Umbilical cord (tissue), 2 donors: ENCODE measurements around the gene ARSJ. TPM values are rescaled to one million over a fixed set of nuclear protein-coding genes. Genes with fewer than 3 reads are reported as not detected.

Source experiments
- DNase-seq: peaks from one replicate; pipeline ENCODE4 v3.0.0-alpha.2; 2015; ENCODE audit warnings: low spot score
- total RNA-seq: library from RNA; depleted of rRNA; stranded (reverse); fragments of >200 nt; gene quantifications from one replicate; pipeline ENCODE4 v1.2.3, GENCODE V29; 2014; ENCODE audit warnings: low replicate concordance; ENCODE audit not compliant: insufficient read depth

The ARSJ gene
- total RNA-seq, 1 donor from 2014 or later, result 45.7 TPM

DNA sequence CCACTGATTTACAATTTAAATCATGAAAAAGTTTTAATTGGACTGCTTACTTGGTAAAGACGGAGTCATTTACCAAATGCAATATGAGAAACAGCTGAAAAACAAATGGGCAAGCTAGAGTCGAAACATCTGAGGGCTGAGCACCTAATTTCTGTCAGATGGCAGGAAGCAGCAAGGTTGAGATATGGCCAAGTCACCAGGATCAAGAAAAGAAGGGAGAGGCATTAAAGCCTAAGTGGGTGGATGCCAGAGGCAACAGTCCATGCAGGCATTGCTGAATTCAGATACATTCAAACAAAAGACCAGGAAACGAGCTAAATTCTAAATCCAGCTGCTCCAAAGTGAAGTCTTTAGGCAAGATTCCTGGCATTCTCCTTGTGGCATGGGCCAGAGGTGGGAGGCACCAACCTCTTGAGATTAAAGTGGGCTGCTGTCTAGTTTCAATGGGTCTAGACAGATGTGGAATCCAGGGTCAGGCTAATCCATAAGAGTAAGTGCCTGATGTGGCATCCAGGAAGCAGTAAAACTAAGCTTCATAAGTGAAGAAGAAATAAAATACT lies 8.0 kb upstream of the ARSJ start:
- no peak for DNase-seq

DNA sequence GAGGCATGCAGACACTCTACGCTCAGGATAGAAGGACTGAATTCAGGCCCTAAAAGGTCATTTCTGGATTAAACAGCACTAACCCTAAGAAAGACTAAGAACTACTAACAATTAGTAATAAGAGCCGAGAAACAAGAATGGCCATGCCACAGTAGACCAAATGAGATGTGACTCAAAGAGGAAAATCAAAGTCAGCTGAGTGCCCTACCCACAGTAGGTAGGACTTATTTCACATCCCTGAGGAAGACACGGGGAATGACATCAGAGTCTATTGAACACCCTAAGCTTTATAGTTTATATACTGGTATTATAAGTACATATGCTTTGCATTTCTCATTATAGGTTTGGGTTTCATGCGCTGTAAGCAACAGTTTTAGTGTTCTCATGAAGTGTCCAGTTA lies 2.7 kb upstream of the ARSJ start:
- DNase-seq, result no peak

DNA sequence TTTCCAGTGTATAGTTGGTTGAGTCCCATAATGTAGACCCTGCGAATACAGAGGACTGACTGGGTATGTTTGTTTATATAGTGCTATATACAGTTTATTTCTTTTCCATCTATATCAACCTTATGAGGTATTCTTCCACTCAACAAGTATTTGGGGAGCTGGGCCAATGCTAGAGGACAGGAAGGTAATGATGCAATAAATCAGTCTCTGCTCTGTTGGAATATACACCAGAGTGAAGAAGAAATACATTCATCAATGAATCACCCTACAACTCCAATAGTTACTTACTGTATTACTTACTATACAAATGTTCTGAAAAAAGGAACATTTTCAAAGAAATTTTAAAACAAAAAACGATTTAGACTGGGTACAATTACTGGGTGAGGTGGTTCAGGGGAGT lies 2.1 kb upstream of the ARSJ start:
- no peak for DNase-seq

DNA sequence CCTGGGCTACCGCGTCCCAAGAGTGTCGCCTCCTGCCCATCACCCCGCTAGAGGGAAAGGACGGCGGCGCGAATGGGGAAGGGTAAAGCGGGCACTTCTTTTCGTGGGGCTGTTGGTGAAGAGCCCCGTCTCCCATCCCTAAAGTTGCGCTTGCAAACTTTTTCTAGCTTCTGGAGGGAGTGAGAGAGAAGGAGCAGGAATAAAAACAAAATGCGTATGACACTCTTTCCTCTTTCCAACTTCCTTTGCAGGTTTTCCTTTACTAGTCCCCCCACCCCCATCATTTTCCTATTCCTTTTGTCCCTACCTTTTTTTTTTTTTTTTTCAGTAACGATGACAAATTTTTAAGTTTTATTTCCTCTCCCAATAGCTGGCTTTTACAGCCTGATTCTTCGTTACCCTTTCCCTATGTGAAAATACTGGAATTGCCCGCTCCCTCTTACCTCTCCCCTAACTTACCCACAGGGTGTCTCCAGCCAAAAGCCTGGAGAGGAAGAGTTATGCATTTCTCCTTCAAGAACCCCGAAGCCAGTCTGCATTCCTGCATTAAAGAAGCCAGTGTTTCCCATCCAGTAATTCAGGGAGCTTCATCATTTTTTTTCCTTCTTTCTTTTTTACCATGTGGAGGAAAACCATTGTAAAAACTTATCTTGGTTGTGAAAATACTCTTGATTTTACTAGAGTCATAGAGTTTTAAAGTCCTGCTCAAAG lies 613 bp upstream of the ARSJ start:
- DNase-seq, result peak; percentile 67

DNA sequence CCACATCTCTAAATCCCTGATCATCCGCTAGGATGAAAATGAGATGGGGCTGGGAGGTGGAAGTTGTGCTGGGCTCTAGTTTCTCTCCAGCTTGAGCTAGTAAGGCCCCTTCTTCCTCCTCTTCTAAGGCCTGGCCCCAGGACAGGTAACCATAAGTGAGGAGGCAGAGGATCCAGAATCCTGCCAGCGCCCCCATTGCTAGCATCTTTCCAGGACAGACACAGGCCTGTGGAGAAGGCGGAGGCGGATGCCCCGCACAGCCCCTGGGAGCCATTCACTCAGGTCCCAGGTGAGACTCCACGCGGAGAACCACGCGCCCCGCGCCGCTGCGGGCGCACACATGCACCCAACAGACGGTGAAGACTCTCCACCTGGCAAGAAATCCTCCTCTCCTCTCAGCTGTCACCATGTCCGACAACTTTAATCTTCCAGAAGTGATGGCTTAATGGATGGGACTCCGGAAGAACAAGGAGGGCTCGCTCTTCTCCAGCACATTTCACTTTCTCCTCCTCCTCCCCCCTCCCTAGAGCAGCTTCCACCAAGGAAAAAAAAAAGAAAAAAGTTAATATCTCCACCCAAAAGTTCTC lies 793 bp downstream of the ARSJ start:
- peak; percentile 26 for DNase-seq

DNA sequence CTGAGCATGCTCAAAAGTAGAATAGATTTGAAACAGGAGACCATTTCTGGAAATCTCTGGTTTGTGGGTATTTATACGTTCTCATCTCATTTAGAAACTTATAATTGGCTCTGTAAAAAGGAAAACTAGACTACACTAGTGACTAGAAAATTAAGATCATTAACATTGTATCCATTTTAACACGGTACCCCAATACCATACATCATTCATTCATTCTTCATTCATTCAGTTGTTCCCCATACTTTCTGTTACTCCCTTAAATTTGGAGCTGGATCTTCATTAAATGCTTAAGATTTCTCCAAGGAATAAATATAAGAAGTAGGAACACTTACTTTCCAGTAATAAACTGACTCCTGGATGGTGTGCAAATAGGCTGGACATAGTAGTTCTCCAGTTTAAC lies 1.3 kb downstream of the ARSJ start:
- DNase-seq, result no peak

- peak; percentile 29 for DNase-seq
Measured at GRCh38 chr4:113977526-113977855, 2.0 kb downstream of the ARSJ start.

DNA sequence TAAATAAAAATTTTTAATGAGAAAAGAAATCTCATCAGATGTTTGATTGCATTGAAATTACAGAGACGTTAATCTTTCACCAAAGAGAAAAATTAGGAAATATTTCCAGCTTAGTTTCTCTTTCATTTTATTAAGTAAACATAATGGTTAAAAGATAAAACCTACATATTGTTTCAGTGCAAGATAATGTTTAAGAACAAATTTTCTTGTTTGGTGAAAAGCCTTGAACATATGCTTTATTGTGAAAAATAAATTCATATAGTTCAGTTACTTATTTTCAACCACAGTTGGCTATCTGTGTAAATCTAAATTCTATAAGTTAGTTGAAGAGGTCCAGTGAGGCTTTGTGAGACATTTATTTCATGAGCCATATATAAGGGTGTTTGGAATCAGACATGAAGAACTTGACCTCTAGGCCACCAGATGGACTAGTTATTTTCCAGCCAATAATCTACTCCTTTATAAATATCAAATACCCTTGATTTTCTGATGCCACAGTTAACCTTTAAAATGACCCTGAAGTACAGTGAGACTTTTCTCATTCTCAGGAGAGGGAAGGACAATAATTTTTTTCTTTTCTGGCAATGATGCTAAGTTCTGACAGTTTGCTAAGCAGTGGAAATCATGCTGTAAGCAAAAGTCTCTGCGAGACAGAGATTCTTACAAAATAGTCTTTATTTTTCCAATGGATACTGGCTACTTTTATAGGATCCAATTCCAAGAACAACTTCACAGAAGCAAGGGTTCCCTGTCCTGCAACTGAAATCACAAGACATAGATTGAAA lies 2.5 kb downstream of the ARSJ start:
- peak; percentile 42 for DNase-seq

- no peak for DNase-seq
Measured at GRCh38 chr4:113975578-113975977, 3.9 kb downstream of the ARSJ start.

DNA sequence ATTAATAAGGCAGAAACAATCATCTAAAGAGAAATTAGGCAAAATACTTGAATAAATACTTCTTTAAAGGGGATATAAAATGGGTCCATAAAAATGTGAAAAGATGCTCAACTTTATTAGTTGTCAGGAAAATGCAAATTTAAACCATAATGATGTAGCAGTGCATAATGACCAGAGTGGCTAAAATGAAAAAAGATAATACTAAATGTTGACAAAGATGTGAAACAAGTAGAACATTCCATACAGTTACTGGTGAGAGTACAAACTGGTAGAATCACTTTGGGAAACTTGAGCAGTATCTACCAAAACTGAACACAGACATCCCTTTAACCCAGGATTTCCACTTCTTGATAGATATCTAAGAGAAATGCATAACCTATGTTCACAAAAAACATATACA lies 5.0 kb downstream of the ARSJ start:
- DNase-seq, result no peak

- no peak for DNase-seq
Measured at GRCh38 chr4:113973345-113973744, 6.1 kb downstream of the ARSJ start.

GRCh38 chr4:113972781-113973180 lies 6.7 kb downstream of the ARSJ start:
- DNase-seq, result no peak

- DNase-seq, result no peak
Measured at GRCh38 chr4:113971706-113972360, 7.6 kb downstream of the ARSJ start.

DNA sequence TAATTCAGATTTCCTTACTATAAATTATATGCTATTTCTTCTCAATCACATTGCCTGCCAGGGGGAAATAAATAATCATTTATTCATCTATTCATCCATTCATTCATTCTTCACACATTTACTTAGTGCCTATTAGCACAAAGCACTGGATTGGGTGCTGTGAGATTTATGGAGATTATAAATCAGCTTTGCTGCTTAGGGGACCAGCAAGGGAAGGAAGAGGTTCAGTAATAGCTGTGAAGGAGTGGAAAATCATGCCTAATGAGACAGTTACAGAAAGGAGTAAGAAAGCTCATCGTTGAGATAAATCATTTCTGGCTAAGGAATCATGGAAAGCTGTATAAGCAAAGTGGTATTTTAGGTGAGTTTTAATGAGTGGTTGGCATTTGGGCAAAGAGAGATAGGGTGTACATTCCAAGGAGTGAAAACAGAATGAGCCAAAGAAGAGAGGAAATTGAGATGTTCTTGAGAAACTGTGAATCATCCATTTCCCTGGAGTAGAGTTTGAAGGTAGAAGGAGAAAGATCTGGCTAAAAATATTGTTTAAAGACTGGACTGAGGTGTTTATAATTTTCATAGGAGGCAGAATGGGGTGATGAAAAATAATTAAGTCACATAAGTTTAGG lies 9.6 kb downstream of the ARSJ start:
- no peak for DNase-seq

DNA sequence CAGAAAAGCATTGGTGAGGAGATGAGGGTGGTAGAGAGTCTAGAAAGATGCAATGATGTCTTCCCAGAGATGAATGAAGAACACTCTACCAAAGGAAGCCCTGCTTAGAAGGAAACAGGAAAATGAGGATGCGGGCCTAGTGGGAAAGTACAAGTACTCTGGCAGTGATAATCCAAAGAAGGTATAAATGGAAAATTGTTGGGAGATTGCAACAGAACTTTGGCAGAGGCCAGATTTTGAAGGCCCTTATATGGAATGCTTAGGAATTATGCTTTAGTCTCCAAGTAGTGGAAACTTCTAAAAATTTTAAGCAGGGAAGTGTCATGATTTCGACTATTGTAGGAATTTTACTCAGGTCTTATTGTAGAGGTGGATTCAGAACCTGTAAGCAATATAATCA lies 11.0 kb downstream of the ARSJ start:
- DNase-seq, result no peak

DNA sequence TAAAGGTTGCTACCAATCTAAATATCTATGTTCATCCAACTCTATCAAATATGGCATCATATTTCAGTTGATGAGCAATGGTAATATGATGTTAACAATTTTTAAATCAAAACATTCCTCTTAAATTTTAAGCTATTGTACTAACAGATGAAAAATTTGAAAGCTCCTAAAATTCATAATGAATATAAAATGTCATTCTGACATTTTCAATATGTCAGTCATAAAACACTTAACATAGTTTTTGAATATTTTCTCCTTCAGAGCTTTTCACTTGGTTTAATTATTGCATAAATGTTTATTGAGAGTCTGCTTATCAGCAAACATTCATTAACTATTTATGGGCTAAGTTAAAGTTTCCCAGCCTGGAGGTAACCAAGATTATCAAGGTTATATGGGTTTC lies 11.8 kb downstream of the ARSJ start:
- no peak for DNase-seq

DNA sequence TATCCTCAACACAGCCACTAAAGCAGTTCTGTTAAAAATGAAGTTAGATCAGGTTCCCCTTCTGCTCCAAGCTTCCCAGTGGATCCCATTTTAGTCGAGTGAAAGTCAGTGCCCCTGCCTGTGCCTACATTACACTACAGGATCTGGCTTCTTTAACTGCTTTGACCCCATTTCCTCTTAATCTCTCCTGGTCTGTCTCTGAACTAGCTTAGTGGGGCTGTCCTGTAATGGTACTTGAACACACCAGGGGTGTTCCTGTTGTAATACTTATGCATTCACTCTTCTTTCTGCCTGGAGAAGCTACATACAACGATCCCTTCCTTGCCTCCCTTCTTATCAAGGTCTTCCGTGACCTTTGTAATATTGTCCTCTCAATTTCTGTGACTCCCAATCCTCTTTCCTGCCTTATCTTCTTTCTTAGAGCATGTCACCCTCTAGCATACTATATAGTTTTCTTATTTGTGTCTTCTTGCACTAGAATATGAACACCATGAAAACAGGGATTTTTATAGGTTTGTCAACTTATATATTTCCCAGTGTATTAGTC lies 16.7 kb downstream of the ARSJ start:
- DNase-seq, result no peak

- DNase-seq, result no peak
Measured at GRCh38 chr4:113962016-113962347, 17.5 kb downstream of the ARSJ start.

GRCh38 chr4:113960684-113961321 lies 18.6 kb downstream of the ARSJ start:
- DNase-seq, result no peak

DNA sequence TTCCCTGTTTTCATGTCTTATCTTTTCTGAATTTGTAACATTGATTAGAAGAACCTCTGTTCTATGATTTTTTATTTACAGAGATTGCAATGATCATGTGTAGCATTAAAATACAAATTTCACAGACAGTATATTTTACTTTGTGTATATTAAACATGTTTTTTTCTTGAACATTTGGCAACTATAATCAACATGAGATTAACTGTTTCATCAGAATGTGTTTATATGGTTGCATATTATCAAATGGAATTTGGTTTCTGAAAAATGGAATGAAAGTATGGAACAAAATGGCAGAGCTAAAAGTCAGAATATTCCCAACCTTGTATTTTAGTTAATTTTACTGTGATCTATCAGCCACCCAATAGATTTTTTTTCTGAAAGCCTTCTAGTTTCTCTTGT lies 19.9 kb downstream of the ARSJ start:
- no peak for DNase-seq
